ENCODE measurements around the gene IGF2R.

GRCh38 chr6:160079686-160080043 lies 110.8 kb downstream of the IGF2R start:
- TF ChIP-seq CTCF (conservative IDR thresholded peaks at IDR 0.05; ENCODE audit: low read length) (no peak), EZH2phosphoT487 (IDR thresholded peaks at IDR 0.05; ENCODE audit: borderline replicate concordance, low read depth, low read length) (no peak)
